SK-N-MC (cell line): ENCODE data around the gene RPS28.

Experiments
- EZH2 ChIP-seq: fragments of 200-600 bp; sonication (generic); IDR thresholded peaks from one replicate; pipeline ENCODE4 v1.6.1; 2017; ENCODE audit warnings: antibody characterized with exemption
- POLR2AphosphoS5 ChIP-seq: IDR thresholded peaks from 2 replicates; pipeline ENCODE4 v1.6.1; 2012; ENCODE audit warnings: mild to moderate bottlenecking, low read depth, low read length, borderline replicate concordance

DNA sequence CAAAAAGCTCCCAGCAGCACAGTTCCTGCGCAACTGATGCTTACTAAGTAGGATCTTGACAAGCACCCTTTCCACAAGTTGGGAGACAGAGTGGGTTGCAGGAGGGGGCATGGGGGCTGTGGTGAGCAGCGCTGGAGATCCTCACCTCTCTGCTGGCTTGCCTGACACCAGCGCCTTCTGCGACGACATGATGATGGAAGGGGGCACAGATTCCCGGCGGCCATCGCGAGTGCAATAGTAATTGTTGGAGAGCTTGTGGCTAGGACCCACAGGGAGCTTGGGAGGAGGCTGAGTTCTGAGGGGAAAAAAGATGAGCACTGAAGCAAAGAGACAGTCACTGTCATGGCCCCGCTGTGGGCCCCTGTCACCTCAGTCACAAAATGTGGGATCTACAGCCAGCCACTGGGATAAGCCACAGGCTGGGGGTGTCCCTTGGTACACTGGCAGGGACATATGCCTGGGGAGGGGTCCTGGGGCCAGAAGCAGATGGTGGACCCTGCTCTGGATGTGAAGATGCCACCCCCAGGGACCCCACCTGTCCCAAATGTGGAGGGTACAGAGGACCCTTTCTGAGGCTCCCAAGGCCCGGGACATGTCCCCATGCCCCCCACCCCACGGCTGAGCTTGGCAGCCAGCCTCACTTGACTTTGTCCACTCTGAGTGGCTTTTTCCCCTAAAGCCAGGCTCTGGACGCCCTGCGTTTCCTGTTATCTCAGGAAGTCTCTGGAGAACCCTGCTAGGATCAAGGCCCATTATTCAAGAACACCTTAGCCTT lies 4.8 kb upstream of the RPS28 start:
- TF ChIP-seq EZH2 (no peak), POLR2AphosphoS5 (no peak)
